Vagina (tissue), 2 donors: ENCODE results near the gene PFKL. TPM values are rescaled to one million over a fixed set of nuclear protein-coding genes. Genes with fewer than 3 reads are reported as not detected.

Experiments
- DNase-seq, 2 donors: peaks; one replicate each; pipeline ENCODE4 v3.0.0-alpha.2; 2017; ENCODE audit errors: extremely low spot score in 2 of 2
- H3K27ac ChIP-seq: fragments of 200-600 bp; sonication (generic); one replicate; pipeline ENCODE4 v1.5.1; 2019
- H3K27me3 ChIP-seq: fragments of 200-600 bp; sonication (generic); one replicate; pipeline ENCODE4 v1.5.1; 2019
- H3K36me3 ChIP-seq, 2 donors: fragments of 200-600 bp; sonication (generic); one replicate each; pipeline ENCODE4 v1.5.1; 2017 to 2019
- H3K4me1 ChIP-seq: fragments of 200-600 bp; sonication (generic); one replicate; pipeline ENCODE4 v1.5.1; 2019
- H3K4me3 ChIP-seq, 2 donors: fragments of 200-600 bp; sonication (generic); 1 replicate in 1 of 2; 2 replicates in 1 of 2; pipeline ENCODE4 v1.5.1; 2016 to 2019
- H3K9me3 ChIP-seq: fragments of 200-600 bp; sonication (generic); one replicate; pipeline ENCODE4 v1.5.1; 2019
- CTCF ChIP-seq, 3 experiments: fragments of 450-650 bp in 2 of 3; fragments of 200-600 bp in 1 of 3; sonication (generic) in 1 of 3; IDR thresholded peaks; one replicate each; pipeline ENCODE4 v1.5.1; 2017 to 2019; ENCODE audit warnings: antibody characterized with exemption in 3 of 3, mild to moderate bottlenecking in 2 of 3, moderate library complexity in 2 of 3
- POLR2A ChIP-seq, 2 donors: fragments of 450-650 bp; IDR thresholded peaks; one replicate each; pipeline ENCODE4 v1.6.1; 2017; ENCODE audit warnings: antibody characterized with exemption in 2 of 2, mild to moderate bottlenecking in 2 of 2, moderate library complexity in 2 of 2
- POLR2AphosphoS5 ChIP-seq, 2 donors: sonication (generic); formaldehyde crosslinking; IDR thresholded peaks; one replicate each; pipeline ENCODE4 v1.9.0; 2017; ENCODE audit warnings: antibody characterized with exemption in 2 of 2, mild to moderate bottlenecking in 2 of 2, low read depth in 1 of 2; ENCODE audit not compliant: insufficient read depth in 1 of 2
- intact Hi-C: fragments of 100-400 bp; cut with DNase I; formaldehyde crosslinking; loops from one replicate; pipeline ENCODE4 v1.15.1; 2023
- total RNA-seq: library from RNA; depleted of rRNA; stranded (reverse); fragments of >200 nt; gene quantifications from one replicate; pipeline ENCODE4 v1.2.3, GENCODE V29; 2016

The PFKL gene
- total RNA-seq, 1 donor from 2014 or later = 79.1 TPM

GRCh38 chr21:44263221-44263760 is 36.6 kb upstream of the PFKL start:
- TF ChIP-seq POLR2AphosphoS5 (IDR thresholded peaks at IDR 0.05; ENCODE audit: insufficient read depth in 1 of 2, low read depth in 1 of 2) (no peak), CTCF (IDR thresholded peaks at IDR 0.05) (no peak), POLR2A (IDR thresholded peaks at IDR 0.05) (no peak)
- H3K4me1 ChIP-seq = no peaks in the 10 kb centered on the region
- intact Hi-C loops = no loop called here
- H3K36me3 ChIP-seq = no peaks in the 10 kb centered on the region
- H3K27ac ChIP-seq = no peak overlapping the region
- H3K27me3 ChIP-seq = no peaks in the 10 kb centered on the region
- no peaks in the 10 kb centered on the region for H3K9me3 ChIP-seq
- no peak for DNase-seq
- H3K4me3 ChIP-seq = no peak overlapping the region

GRCh38 chr21:44263768-44264167 is 36.1 kb upstream of the PFKL start:
- intact Hi-C loops = no loop called here
- no peak for DNase-seq
- H3K27ac ChIP-seq = no peak overlapping the region
- no peak overlapping the region for H3K4me3 ChIP-seq
- no peaks in the 10 kb centered on the region for H3K36me3 ChIP-seq
- H3K9me3 ChIP-seq = no peaks in the 10 kb centered on the region
- no peak for TF ChIP-seq POLR2AphosphoS5 (IDR thresholded peaks at IDR 0.05; ENCODE audit: insufficient read depth in 1 of 2, low read depth in 1 of 2)
- TF ChIP-seq POLR2A (IDR thresholded peaks at IDR 0.05) = no peak
- no peak for TF ChIP-seq CTCF (IDR thresholded peaks at IDR 0.05)
- no peaks in the 10 kb centered on the region for H3K27me3 ChIP-seq
- H3K4me1 ChIP-seq = no peaks in the 10 kb centered on the region

GRCh38 chr21:44265734-44266270 is 34.1 kb upstream of the PFKL start:
- no peaks in the 10 kb centered on the region for H3K4me1 ChIP-seq
- no peaks in the 10 kb centered on the region for H3K36me3 ChIP-seq
- no peak overlapping the region for H3K27ac ChIP-seq
- no peaks in the 10 kb centered on the region for H3K27me3 ChIP-seq
- intact Hi-C loops = no loop called here
- DNase-seq = no peak
- TF ChIP-seq POLR2A (IDR thresholded peaks at IDR 0.05) (no peak), POLR2AphosphoS5 (IDR thresholded peaks at IDR 0.05; ENCODE audit: insufficient read depth in 1 of 2, low read depth in 1 of 2) (no peak), CTCF (IDR thresholded peaks at IDR 0.05) (no peak)
- no peaks in the 10 kb centered on the region for H3K9me3 ChIP-seq
- no peak overlapping the region for H3K4me3 ChIP-seq

GRCh38 chr21:44267655-44268142 is 32.2 kb upstream of the PFKL start:
- Histone ChIP-seq H3K27ac (no peak overlapping the region), H3K27me3 (no peaks in the 10 kb centered on the region), H3K4me3 (no peak overlapping the region), H3K9me3 (no peaks in the 10 kb centered on the region), H3K36me3 (no peaks in the 10 kb centered on the region), H3K4me1 (no peaks in the 10 kb centered on the region)
- TF ChIP-seq CTCF (IDR thresholded peaks at IDR 0.05) (peak in 1 of 3 experiments; percentile 18), POLR2AphosphoS5 (IDR thresholded peaks at IDR 0.05; ENCODE audit: insufficient read depth in 1 of 2, low read depth in 1 of 2) (no peak)
- no peak for DNase-seq
- intact Hi-C loops = no loop called here

- no peaks in the 10 kb centered on the region for H3K4me1 ChIP-seq
- TF ChIP-seq POLR2A (IDR thresholded peaks at IDR 0.05) (no peak), CTCF (IDR thresholded peaks at IDR 0.05) (no peak), POLR2AphosphoS5 (IDR thresholded peaks at IDR 0.05; ENCODE audit: insufficient read depth in 1 of 2, low read depth in 1 of 2) (no peak)
- H3K9me3 ChIP-seq = no peaks in the 10 kb centered on the region
- no peaks in the 10 kb centered on the region for H3K27me3 ChIP-seq
- no peak for DNase-seq
- no peak overlapping the region for H3K4me3 ChIP-seq
- intact Hi-C loops = no loop called here
- no peaks in the 10 kb centered on the region for H3K36me3 ChIP-seq
- H3K27ac ChIP-seq = no peak overlapping the region
These were observed 30.8 kb upstream of the PFKL start for GRCh38 chr21:44269090-44269489.
